HG02678 (cell line): ENCODE measurements around the gene CCDC149.

Source experiments
- ATAC-seq: cut with Tn5 transposase; IDR thresholded peaks from one replicate; pipeline ENCODE4 v1.9.1; 2021; ENCODE audit warnings: mild to moderate bottlenecking, moderate library complexity; ENCODE audit not compliant: unreplicated experiment

Gene CCDC149

DNA sequence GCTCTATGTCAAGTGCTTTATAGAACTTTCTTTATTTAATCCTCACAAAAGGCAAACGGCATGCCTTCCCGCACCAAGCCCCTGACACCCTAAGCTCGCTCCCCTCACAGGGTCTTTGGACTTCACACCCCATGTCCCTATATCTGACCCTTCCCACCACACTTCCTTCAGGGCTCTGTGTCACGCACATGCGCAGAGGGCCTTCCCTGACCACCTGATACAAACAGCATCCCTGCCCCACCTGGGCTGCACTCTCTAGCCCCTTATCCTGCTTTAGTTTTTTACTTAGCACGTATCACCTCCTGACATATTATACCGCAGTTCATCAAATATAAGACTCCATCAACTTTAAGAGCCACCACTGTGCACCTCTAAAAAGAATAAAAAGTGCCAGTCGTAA is 67.7 kb downstream of the CCDC149 start:
- no peak for ATAC-seq

DNA sequence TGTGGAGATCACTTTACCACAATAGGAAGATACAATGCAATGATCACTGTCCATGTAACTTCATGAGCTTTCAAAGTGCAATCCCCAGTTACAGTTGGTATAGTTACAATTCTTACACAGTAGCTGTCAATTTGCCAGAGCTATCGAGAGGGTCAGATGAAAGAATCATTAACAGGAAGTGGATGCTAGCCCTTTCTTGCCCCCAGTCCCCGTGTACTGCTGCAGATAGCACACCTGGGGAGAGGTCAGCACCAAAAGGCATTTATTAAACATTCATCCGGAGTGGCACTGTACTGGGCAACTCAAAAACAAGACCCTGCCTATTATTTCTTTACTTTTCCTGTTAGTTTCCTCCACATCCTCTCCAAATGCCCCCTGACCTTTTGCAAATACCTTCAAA is 69.7 kb downstream of the CCDC149 start:
- no peak for ATAC-seq

DNA sequence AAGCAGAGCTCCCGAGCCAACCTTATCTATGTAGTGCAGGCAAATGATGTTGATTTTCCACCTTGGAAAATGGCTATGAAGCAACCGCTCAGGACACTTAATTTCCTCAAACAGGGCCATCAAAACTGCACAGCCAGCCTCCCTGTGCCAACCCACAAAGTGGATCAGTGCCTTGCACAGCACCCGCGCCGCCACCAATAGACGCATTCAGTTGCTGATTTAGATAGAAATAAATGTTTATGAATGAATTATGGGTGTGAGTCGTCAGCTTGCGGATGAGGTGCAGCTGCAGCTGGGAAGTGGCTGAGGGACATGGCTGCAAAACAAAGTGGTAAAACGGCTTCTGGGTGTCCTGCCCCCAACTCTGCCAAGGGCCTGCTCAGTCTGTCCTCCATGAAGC is 70.5 kb downstream of the CCDC149 start:
- no peak for ATAC-seq

DNA sequence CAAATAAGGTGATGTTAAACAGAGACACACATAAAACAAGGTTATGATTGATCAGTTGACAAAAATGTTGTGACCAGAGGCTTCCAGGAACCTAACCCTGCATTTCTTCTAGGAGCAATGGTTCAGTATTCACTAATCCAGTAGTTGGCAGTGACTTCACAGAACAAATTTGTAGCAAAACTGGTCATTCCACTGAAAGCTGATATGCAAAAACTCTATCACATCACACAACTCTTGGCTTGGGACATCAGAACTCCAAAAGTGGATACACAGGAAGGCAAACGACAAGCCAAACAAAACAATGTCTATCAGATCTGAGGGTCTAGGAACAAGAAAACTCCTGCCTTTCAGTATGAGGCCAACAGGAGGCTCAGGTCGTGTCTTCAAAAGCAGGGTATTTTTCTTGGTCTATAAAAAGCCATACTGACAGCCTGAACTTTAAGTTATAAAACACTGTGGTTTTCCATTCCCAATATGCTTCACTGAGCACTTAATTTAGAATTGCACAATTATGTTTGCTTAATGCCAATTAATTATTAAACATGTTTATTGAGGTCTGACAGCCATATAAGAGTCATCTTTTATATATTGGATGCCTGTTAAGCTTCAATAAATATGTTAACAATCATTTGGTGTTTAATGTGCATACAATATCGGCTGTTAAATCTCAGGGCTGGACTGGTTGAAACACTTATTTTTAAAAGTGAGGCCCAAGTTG is 71.9 kb downstream of the CCDC149 start:
- ATAC-seq = no peak

DNA sequence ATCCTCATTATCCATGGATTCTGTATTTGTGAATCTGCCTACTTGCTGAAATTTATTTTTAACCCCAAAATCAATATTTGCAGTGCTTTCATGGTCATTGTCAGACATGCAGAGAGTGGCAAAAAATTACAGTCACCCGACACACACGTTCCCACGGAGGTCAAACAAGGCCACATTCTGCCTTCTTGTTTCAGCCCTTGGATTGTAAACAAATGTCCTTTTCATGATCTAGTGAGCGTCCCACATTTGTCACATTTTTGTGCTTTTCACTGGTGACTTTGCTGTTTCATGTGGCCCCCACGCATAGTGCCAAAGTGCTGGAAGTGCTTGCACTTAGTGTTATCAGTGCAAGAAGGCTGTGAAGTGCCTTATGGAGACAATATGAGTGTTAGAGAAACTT is 72.5 kb downstream of the CCDC149 start:
- no peak for ATAC-seq

DNA sequence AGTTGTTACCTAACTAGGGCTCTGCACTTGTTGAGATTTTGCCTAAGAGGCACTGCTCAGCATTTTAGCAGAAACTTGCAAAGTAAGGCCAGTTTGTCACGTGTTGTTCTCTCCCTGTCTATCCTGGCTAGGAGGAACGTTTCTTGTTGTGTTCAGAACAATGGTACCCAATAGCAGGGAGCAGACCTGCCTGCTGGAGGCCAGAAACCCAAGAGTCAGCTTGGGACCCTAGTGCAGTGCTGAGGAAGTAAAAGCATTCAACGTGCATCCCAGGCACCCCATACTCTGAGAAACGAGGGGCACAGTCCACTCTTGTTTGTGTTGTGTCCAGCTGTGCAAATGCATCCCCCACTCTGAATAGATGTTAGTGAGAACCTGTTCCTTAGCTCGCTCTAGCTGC is 75.1 kb downstream of the CCDC149 start:
- no peak for ATAC-seq

DNA sequence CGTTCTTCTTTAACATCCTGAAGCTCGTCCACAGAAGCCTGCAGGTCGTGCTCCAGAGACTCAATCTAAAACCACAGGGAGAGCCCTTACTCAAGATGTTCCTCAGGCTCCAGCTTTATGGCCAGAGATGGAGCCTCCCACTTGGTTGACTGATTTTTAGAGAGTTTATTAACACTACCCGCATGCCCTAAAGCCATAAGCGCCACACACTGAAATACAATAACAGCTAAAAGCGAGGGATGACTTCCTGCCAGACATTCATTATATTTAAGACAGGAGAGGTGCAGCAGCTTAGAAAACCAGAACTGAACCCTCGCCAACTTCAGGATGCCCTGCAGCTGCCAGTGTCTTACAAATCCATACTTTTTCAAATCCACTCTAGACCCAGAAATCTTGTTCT is 75.5 kb downstream of the CCDC149 start:
- ATAC-seq = no peak

DNA sequence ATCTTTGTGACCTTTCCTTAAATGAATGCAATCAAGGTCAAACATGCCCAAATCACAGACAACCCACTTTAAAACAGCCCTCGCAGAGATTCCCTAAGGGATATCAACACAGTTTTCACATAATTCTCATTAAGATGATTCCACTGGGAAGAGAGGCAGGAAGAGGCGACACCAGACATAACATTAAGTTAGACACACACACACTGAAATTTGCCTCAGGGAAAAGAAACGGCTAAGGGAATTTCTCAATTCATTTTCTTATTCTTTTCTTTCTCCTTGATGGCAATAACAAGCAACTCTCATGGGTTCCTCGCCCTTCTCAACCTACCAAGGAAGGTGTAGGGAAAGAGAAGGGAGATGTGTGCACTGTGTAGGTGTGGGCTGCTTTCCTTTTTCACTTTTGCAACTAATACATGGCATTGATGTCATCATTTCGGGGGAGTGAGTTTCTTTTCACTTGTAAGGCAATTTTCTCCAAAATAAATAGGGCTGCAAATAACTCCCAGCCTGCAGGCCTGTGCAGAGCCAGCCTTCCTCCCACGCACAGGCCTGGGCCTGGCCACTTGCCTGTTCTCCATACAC is 76.1 kb downstream of the CCDC149 start:
- ATAC-seq = no peak

DNA sequence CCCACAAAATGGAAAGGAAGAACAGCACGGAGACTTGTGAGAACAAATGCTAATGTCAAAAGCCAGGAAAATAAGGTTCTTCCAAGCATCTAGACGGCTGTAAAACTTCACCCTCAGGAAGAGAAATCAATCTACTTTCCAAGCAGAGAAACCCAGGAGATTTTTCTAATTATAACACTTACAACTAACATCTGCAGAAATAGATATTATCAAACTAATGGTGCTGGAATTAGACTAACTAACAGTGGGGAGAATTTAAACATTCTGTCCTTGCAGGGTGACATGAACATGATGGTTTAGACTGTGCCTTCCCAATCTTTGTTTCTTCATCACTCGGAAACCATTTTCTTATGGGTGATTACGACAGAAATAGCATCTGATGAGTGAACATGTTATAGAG is 77.1 kb downstream of the CCDC149 start:
- no peak for ATAC-seq

DNA sequence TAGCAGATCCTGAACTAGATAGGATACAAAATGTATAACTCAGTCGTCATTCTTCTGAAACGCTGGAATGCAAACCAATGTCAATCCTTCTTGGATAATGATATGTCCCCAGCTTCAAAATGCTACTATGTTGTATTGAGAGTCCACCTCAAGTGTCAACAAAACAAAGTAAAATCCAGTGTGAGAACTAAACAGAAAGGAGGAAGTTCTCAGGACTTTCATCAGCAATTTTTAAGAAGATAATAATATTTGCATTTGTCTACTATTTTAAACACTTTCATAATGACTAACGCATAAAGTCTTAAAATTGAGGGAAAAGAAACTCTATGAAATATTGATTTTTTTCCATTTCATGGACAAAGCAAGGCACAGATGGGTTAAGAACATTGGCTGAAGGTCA is 81.2 kb downstream of the CCDC149 start:
- no peak for ATAC-seq

DNA sequence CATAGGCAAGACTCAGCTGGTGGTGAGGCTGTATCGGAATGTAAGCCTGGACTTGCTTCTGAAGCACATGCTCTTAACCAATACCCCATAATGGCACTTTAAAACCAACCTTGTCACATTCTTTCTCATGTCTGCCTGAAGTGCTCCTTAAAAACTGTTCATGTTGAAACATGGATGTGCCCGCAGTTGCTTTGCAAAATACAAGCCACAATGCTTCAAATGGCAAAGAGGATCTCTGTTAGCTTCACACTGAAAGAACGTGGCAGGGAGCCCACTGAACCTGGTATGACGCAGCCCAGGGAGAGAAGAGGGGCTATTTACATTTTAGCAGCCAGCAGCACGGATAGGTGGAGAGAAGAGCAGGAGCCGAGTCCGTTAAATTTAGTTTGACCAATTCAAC is 88.1 kb downstream of the CCDC149 start:
- no peak for ATAC-seq

DNA sequence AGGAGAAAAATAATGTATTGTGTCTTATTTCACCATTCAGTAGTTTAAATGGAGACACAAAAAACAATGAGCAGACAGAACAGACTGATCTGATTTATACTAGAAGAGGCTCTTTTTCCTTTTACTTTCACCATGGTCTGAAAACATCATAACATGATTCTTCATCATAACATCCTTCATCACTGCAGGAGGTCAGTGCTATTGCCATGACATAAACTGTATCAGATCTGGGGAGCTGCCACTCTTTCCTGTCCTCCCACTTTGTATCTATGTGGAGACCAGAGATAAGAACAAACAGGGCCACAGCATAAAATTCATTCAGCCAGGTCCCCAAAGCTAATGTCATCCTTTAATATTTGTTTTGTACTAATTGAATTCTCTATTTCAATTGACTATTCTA is 92.3 kb downstream of the CCDC149 start:
- no peak for ATAC-seq

DNA sequence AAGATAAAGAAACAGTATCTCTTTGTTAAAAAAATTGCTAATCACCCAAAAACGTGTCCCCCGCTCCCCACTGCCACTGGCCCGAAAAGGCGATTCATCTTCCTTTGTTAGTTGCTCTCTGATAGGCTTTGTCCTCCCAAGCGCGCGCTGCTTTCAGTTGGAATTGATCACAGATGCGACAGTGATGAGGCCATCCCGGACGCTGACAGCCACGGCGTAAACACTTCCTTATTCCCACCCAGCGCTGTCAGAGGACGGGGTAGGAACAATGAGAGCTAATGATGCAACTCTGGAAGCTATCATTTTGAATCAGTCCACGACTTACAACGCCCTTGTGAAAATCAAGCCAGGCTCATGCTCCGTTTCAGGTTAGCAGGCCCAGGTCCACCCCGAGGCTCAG is 96.0 kb downstream of the CCDC149 start:
- no peak for ATAC-seq

DNA sequence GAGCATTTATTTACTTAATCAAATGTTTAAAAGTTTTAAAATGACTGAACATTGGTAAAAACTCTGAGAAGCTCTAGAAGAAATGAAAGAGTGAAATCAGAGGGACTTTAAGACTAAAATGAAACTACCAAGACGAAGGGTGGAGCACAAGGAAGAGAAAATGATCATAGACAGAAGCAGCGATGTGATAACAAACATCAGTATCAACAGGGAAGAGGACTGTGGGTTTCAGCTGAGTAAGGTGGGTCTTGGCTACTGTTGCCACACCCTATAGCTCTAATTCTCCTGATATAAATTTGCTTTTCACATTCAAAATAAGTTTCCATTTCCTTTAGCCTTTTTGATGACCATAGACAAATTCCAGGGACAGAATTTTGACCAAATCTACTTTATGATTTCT is 99.1 kb downstream of the CCDC149 start:
- no peak for ATAC-seq

DNA sequence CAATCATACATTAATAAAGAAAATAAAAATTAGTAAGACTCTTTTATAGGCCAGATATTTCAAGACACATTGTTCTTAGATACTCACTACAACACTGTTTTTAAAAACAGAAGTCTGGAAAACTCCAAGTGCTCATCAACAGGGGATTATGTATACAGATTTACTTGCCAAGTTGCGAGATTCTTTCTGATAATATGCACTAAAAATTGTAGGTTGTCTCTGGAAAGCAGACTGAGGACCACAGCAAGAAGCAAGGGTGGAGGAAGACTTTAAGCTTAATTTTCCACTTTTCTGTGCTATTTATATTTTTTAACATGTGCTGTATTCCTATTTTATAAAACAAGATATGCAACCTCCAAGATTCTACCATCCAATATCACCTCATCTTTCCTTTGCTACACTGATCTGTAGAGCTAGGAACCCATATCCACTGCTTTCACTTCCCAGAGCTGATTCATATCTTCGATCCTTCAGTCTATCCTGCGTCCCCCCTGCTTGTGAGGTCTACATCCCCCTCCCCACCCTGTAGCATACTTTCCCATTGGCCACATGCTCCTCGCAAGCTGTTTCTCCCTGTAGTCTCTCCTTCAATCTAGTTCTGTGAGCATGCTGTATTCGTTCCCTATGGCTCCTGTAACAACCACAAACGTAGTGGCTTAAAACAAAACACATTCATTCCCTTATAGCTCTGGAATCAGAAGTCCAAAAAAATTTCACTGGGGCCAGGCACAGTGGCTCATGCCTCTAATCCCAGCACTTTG is 101.8 kb downstream of the CCDC149 start:
- no peak for ATAC-seq

DNA sequence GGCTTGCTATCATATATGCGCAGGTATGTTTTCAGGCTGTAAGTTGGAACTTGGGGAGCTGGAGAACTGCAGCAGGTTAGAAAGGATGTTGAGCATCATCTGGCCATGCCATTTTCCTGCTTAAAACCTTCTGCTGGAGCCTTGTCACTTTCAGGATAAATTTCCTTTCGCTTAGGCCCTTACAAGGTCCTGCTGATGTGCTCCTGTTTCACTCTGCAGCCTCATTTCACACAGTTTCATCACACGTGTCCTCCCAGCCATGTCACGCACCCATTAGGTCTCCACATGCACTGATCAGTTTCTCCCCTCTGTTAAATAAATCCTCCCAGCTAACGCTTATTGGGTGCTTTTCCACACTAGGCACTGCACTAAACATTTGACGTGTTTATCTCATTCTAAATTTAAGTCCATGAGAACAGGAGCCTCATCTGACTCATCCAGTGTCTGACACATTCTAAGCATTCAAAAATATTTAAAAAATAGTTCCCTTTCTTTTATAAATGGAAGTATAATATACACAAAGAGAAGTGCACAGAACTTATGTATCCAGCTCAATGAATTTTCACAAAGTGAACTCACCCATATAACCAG is 102.9 kb downstream of the CCDC149 start:
- ATAC-seq = no peak

DNA sequence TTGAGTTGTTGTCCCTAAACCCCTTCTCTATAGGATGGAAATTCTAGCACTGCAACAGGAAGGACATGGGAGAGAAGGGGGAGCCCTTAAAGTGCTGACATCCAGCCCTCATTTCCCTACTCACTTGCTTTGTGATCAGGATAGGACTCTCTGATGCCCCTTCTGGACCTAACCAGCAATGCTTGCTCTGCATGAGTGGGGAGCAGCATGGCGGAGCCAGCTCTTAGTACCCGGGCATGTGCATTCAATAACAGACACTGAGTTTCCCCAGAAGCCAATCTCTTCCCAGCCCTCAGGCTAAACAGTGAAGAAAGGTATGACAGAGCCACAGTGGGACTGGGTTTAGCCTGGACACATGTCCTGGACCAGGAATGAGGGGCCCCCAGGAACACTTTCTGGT is 103.5 kb downstream of the CCDC149 start:
- ATAC-seq = no peak

DNA sequence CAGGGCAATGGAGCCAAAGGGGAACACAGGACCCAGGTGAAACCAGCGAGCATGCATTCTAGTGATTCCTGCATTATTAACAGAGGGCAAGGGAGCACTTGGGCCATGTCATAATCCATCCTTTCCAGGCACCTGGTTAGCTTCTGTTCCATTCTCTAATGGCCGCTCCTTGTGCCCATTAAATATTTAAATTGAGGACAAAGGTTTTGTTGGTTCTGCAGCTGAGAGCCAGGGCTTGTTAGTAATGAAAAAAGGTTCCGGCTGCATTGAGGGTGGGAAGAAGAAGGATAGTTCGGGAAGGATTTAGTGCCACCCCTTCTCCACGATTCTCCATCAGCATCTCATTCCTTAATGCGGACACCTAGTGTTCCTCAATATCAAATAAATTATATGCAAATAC is 103.9 kb downstream of the CCDC149 start:
- no peak for ATAC-seq

DNA sequence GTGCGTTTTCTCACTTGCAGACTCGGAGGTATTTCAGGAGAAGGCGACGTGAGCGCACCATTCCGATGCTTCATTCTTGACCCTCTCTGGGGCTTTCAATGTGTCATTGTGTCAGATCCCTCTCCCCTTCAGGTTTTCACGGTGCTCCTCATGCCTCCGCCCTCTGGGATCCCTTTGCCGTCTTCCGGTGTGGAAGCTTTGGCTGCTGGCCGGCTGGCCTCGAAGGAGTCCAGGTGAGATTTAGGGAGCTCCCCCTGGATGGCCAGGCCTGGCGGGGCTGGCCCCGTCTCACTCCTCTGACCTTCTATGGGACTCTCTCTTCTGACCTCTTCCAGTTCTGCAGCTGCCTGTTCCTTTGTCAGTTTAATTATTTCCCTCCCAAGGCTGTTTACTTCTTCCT is 104.6 kb downstream of the CCDC149 start:
- no peak for ATAC-seq

DNA sequence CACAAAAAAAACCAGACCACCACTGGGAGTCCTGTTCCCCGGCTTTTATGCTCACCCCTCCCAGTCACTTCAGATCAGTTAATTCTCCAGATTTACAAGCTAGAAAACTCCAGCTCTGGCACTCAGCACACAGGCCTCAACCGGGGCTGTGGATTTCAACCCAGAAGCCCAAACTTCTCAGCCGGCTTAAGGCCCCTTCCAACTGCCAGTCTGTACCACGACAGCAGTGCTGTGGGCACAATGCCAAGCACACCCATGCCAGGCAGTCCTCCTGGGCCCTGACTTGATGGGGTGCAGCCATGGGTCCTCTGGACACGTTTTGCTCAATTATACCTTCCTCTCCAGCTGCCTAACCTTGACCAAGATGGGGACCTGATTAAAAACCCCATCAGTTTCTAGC is 105.2 kb downstream of the CCDC149 start:
- ATAC-seq = no peak

DNA sequence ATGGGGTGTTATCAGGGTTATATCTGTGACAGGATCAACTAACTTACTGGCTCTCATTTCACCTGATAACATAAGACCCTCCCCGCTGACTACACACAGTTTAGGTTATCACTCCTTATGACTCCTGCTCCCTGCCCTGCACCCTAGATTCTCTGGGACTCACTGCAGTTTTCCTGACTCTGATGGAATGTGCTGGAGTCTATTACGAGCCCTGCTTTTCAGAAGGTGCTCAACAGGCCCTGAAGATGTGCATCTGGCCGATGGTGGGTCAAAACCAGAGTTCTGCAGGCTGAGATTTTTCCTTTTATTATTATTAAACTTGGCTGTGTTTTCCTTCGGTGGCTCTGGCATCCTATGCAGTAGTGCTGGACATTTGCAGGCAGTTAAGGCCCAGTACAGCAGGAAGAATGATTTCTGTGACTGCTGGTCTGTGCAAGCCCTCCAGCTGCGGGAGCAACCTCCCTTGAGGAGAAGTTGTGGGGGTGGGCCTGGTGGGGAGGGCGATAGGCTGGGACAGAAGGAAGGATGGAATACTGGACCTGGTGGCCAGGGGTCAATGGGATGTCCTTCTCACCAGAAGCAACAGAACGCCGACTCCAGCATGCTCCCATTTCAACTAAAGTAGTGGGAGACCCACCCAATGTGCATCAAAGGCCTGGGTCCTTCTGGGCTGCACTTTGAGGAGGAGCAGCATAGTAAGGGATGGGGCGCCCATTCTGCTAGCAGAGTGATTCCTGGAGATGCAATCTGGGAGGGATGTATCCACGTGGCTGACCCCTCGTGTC is 106.4 kb downstream of the CCDC149 start:
- no peak for ATAC-seq
